IMR-90 (cell line): ENCODE results near the gene SIX5. TPM values are rescaled to one million over a fixed set of nuclear protein-coding genes. Genes with fewer than 3 reads are reported as not detected.
"Not testable (repeated sequence)": the region's sequence is repeated elsewhere in the genome, so short reads cannot be mapped to it uniquely, and the experiment has no call there.

Experiments
- ATAC-seq: fragments of 200-7000 bp; cut with Tn5 transposase; 2 replicates; pipeline ENCODE4 v1.9.1; 2020; ENCODE audit warnings: low read depth, mild to moderate bottlenecking, moderate library complexity
- BruUV-seq: library from RNA; stranded (reverse); fragments of 400-500 nt; replicated peaks from 2 replicates; lab custom pipeline; 2021; lab: Mats Ljungman, UMichigan
- CTCF ChIA-PET: fragments of 300-600 bp; formaldehyde crosslinking; extraction: SDS; loops from one replicate; lab custom pipeline; 2021; ENCODE audit warnings: antibody characterized with exemption; lab: Yijun Ruan, JAX
- POLR2A ChIA-PET: fragments of 300-600 bp; sonication (Branson Sonifier 250); formaldehyde crosslinking; loops from one replicate; lab custom pipeline; 2022; ENCODE audit warnings: antibody characterized with exemption; ENCODE audit not compliant: unreplicated experiment; lab: Charles Lee
- DNase-seq: peaks from one replicate; pipeline ENCODE4 v3.0.0; 2013
- H2AFZ ChIP-seq: replicated peaks from 2 replicates; pipeline ENCODE3; 2013; ENCODE audit warnings: low read length, mild to moderate bottlenecking; ENCODE audit not compliant: poor library complexity
- H2AK5ac ChIP-seq: 2 replicates; pipeline ENCODE4 v1.6.1; 2013; ENCODE audit warnings: low read depth, low read length, inconsistent platforms
- H2AK9ac ChIP-seq: replicated peaks from 2 replicates; pipeline ENCODE3; 2013; ENCODE audit warnings: mild to moderate bottlenecking, low read depth, low read length, moderate library complexity; ENCODE audit not compliant: poor library complexity
- H2BK120ac ChIP-seq: 2 replicates; pipeline ENCODE4 v1.6.1; 2013; ENCODE audit warnings: low read depth, low read length, inconsistent platforms
- H2BK15ac ChIP-seq: 3 replicates; pipeline ENCODE4 v1.6.1; 2013; ENCODE audit warnings: low read depth, low read length, inconsistent platforms
- H2BK20ac ChIP-seq: 2 replicates; pipeline ENCODE4 v1.6.1; 2013; ENCODE audit warnings: low read depth, mild to moderate bottlenecking, inconsistent platforms, low read length, moderate library complexity
- H2BK5ac ChIP-seq: 2 replicates; pipeline ENCODE4 v1.6.1; 2013; ENCODE audit warnings: mild to moderate bottlenecking, low read depth, low read length, inconsistent platforms; ENCODE audit not compliant: poor library complexity, severe bottlenecking
- H3K14ac ChIP-seq: replicated peaks from 2 replicates; pipeline ENCODE4 v1.6.1; 2013; ENCODE audit warnings: low read depth, low read length, inconsistent platforms
- H3K18ac ChIP-seq: 2 replicates; pipeline ENCODE4 v1.6.1; 2013; ENCODE audit warnings: low read depth, low read length, control low read depth
- H3K23ac ChIP-seq: 2 replicates; pipeline ENCODE4 v1.6.1; 2013; ENCODE audit warnings: low read depth, low read length, inconsistent platforms
- H3K27ac ChIP-seq: 2 replicates; pipeline ENCODE4 v1.5.1; 2013; ENCODE audit warnings: mild to moderate bottlenecking, control low read depth, low read length; ENCODE audit not compliant: insufficient read depth
- H3K27me3 ChIP-seq: 2 replicates; pipeline ENCODE4 v1.6.1; 2013; ENCODE audit warnings: low read length; ENCODE audit not compliant: control insufficient read depth, insufficient read depth
- H3K36me3 ChIP-seq: 2 replicates; pipeline ENCODE4 v1.6.1; 2013; ENCODE audit warnings: low read length, mixed read lengths; ENCODE audit not compliant: control insufficient read depth, insufficient read depth
- H3K4ac ChIP-seq: 2 replicates; pipeline ENCODE4 v1.6.1; 2013; ENCODE audit warnings: low read depth, low read length, inconsistent platforms
- H3K4me1 ChIP-seq: 2 replicates; pipeline ENCODE4 v1.6.1; 2013; ENCODE audit warnings: low read length, mixed read lengths; ENCODE audit not compliant: control insufficient read depth, insufficient read depth
- H3K4me2 ChIP-seq: 2 replicates; pipeline ENCODE4 v1.6.1; 2013; ENCODE audit warnings: low read depth, mild to moderate bottlenecking, control low read depth, low read length, moderate library complexity
- H3K4me3 ChIP-seq: 2 replicates; pipeline ENCODE4 v1.5.1; 2013; ENCODE audit warnings: low read depth, mild to moderate bottlenecking, control low read depth, low read length, moderate library complexity; ENCODE audit not compliant: insufficient read depth
- H3K56ac ChIP-seq: 2 replicates; pipeline ENCODE4 v1.6.1; 2013; ENCODE audit warnings: low read length, inconsistent platforms; ENCODE audit not compliant: insufficient read depth; ENCODE audit errors: extremely low read depth
- H3K79me1 ChIP-seq, 2 experiments: 2 replicates each; pipeline ENCODE4 v1.6.1; 2013; ENCODE audit warnings: low read length in 2 of 2, inconsistent platforms in 1 of 2, low read depth in 1 of 2
- H3K9ac ChIP-seq: 2 replicates; pipeline ENCODE4 v1.6.1; 2013; ENCODE audit warnings: low read depth, low read length, control low read depth
- H3K9me1 ChIP-seq: 2 replicates; pipeline ENCODE4 v1.6.1; 2013; ENCODE audit warnings: low read length, inconsistent platforms; ENCODE audit not compliant: insufficient read depth
- H3K9me3 ChIP-seq: 2 replicates; pipeline ENCODE4 v1.6.1; 2013; ENCODE audit warnings: low read length; ENCODE audit not compliant: control insufficient read depth, insufficient read depth
- H4K20me1 ChIP-seq: 2 replicates; pipeline ENCODE4 v1.6.1; 2013; ENCODE audit warnings: low read length, inconsistent platforms; ENCODE audit not compliant: insufficient read depth
- H4K5ac ChIP-seq: 2 replicates; pipeline ENCODE4 v1.6.1; 2013; ENCODE audit warnings: mild to moderate bottlenecking, low read depth, low read length, control low read depth
- H4K8ac ChIP-seq, 2 experiments: 2 replicates each; pipeline ENCODE4 v1.6.1; 2013; ENCODE audit warnings: low read depth in 2 of 2, low read length in 2 of 2, control low read depth in 1 of 2, inconsistent platforms in 1 of 2
- H4K91ac ChIP-seq: 2 replicates; pipeline ENCODE4 v1.6.1; 2013; ENCODE audit warnings: low read depth, low read length, inconsistent platforms; ENCODE audit not compliant: insufficient read depth
- CEBPB ChIP-seq: IDR thresholded peaks from 2 replicates; pipeline ENCODE4 v1.6.1; 2012; ENCODE audit warnings: low read depth, low read length, improper control_type of control experiment
- WGBS, 2 experiments: methylation state at CpG; one replicate each; pipeline versions ENCODE4 v1.1.5 to v1.1.7; 2013; ENCODE audit warnings: missing lambda C conversion rate in 2 of 2; ENCODE audit not compliant: insufficient read length in 1 of 2; ENCODE audit errors: extremely low coverage in 2 of 2; 5-methylcytosine and 5-hydroxymethylcytosine counted together
- dilution Hi-C: fragments of 300-500 bp; cut with HindIII; formaldehyde crosslinking; loops from one replicate; pipeline ENCODE4 v1.14.3; 2018; ENCODE audit warnings: low sequenced_read_pairs; ENCODE audit not compliant: unreplicated experiment
- in situ Hi-C: fragments of 300-500 bp; cut with MboI; formaldehyde crosslinking; loops from 3 replicates; pipeline ENCODE4 v1.14.3; 2019; ENCODE audit warnings: low sequenced_read_pairs, inconsistent platforms, mixed read lengths
- intact Hi-C: fragments of 100-400 bp; cut with micrococcal nuclease; formaldehyde crosslinking; loops from 2 replicates; pipeline ENCODE4 v1.10.0; 2022
- polyA plus RNA-seq, 3 experiments: library from polyadenylated mRNA; depleted of rRNA; stranded (reverse); fragments of >200 nt; gene quantifications; 2 replicates each; pipeline ENCODE4 v1.2.3, GENCODE V29; 2012; ENCODE audit warnings: low replicate concordance in 1 of 3
- total RNA-seq: library from RNA; depleted of rRNA; stranded (reverse); fragments of >200 nt; gene quantifications from 2 replicates; pipeline ENCODE4 v1.2.3, GENCODE V29; 2012

Gene SIX5
- total and polyA plus RNA-seq, 2 of the 4 experiments (the other 2 are of a cell fraction): 0.90 to 15.5 TPM

DNA sequence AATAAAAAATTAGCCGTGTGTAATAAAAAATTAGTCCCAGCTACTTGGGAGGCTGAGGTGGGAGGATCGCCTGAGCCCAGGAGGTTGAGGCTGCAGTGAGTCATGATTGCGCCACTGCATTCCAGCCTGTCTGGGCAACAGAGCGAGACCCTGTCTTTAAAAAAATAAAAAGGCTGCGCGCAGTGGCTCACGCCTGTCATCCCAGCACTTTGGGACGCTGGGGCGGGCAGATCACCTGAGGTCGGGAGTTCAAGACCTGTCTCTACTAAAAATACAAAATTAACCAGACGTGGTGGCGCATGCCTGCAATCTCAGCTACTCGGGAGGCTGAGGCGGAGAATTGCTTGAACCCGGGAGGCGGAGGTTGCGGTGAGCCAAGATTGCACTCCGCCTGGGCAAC lies 40.4 kb downstream of the SIX5 start:
- H3K27ac ChIP-seq, H3K4me2 ChIP-seq, H2BK5ac ChIP-seq, H4K5ac ChIP-seq, H3K36me3 ChIP-seq, H2AK9ac ChIP-seq, H3K9ac ChIP-seq, H3K14ac ChIP-seq, BruUV-seq, H2AK5ac ChIP-seq, H3K56ac ChIP-seq, CTCF ChIA-PET, H4K8ac ChIP-seq, H2BK20ac ChIP-seq, H4K91ac ChIP-seq, H2BK15ac ChIP-seq, H2BK120ac ChIP-seq, H3K4me3 ChIP-seq, H3K23ac ChIP-seq, in situ Hi-C loops, dilution Hi-C loops, DNase-seq, H3K18ac ChIP-seq, H3K4me1 ChIP-seq, H3K27me3 ChIP-seq, ATAC-seq, POLR2A ChIA-PET, H3K9me3 ChIP-seq, H2AFZ ChIP-seq, H4K20me1 ChIP-seq, H3K9me1 ChIP-seq, H3K4ac ChIP-seq, intact Hi-C loops: not testable (repeated sequence)
- 0 out of 2 replicates have a peak, but pooled peaks have one; percentile 31 for TF ChIP-seq CEBPB
- 86% methylated on average over 6 of the region's 18 CpGs; no CpG with 5 or more reads in 1 of the 2 experiments for WGBS, 2 experiments
- peaks cover 38 to 63% of the 10 kb centered on the region in 2 experiments for H3K79me1 ChIP-seq

DNA sequence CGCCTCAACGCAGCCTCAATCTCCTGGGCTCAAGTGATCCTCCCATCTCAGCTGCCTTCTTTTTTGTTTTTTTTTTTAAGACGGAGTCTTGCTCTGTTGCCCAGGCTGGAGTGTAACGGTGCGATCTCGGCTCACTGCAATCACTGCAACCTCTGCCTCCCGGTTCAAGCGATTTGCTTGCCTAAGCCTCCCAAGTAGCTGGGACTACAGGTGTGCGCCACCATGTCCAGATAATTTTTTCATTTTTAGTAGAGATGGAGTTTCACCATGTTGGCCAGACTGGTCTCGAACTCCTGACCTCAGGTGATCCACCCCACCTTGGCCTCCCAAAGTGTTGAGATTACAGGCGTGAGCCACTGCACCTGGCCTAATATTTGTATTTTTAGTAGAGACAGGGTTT lies 49.0 kb downstream of the SIX5 start:
- H3K4me2 ChIP-seq, H3K14ac ChIP-seq, POLR2A ChIA-PET, ATAC-seq, H3K9me1 ChIP-seq, intact Hi-C loops, H2BK20ac ChIP-seq, DNase-seq, H3K9me3 ChIP-seq, H3K18ac ChIP-seq, H2BK5ac ChIP-seq, H2AK5ac ChIP-seq, H4K91ac ChIP-seq, H3K27me3 ChIP-seq, H2BK15ac ChIP-seq, H2BK120ac ChIP-seq, H2AFZ ChIP-seq, BruUV-seq, H3K56ac ChIP-seq, H3K4ac ChIP-seq, dilution Hi-C loops, H4K5ac ChIP-seq, H3K23ac ChIP-seq, H2AK9ac ChIP-seq, H4K20me1 ChIP-seq, H4K8ac ChIP-seq, H3K9ac ChIP-seq, CTCF ChIA-PET, in situ Hi-C loops, H3K27ac ChIP-seq, H3K4me3 ChIP-seq: not testable (repeated sequence)
- peaks cover 30 to 80% of the 10 kb centered on the region in 2 experiments for H3K79me1 ChIP-seq
- H3K4me1 ChIP-seq: peaks cover 15% of the 10 kb centered on the region
- peaks cover 10% of the 10 kb centered on the region; the same call in 1 of the 2 replicates for H3K36me3 ChIP-seq
- 97% methylated on average over 5 of the region's 11 CpGs; no CpG with 5 or more reads in 1 of the 2 experiments for WGBS, 2 experiments
